Motor neuron (in vitro differentiated cells): ENCODE measurements around the gene GJB4. TPM values are rescaled to one million over a fixed set of nuclear protein-coding genes. Genes with fewer than 3 reads are reported as not detected.

Source experiments
- ATAC-seq, 8 experiments: fragments of 200-7000 bp; cut with Tn5 transposase; replicated peaks in 6 of 8; 2 replicates each; pipeline ENCODE4 v1.8.0; 2021; ENCODE audit warnings: mild to moderate bottlenecking in 8 of 8, moderate library complexity in 8 of 8
- H3K27ac ChIP-seq, 2 donors: fragments of 250-450 bp; sonication (Bioruptor Pico); 2 replicates each; pipeline ENCODE4 v1.9.0; 2021; ENCODE audit warnings: antibody characterized with exemption in 2 of 2, mild to moderate bottlenecking in 2 of 2, moderate library complexity in 1 of 2
- H3K4me1 ChIP-seq, 2 donors: fragments of 250-450 bp; sonication (Bioruptor Pico); replicated peaks in 1 of 2; 2 replicates each; pipeline ENCODE4 v1.6.1; 2021; ENCODE audit warnings: antibody characterized with exemption in 2 of 2, mild to moderate bottlenecking in 2 of 2, moderate library complexity in 1 of 2
- H3K4me3 ChIP-seq, 5 donors: fragments of 250-450 bp; sonication (Bioruptor Pico); 2 replicates each; pipeline ENCODE4 v1.9.0; 2021; ENCODE audit warnings: antibody characterized with exemption in 5 of 5, mild to moderate bottlenecking in 5 of 5, moderate library complexity in 4 of 5
- WGBS, 10 experiments: fragments of 450-650 bp; shearing (Covaris generic); methylation state at CpG; one replicate each; pipeline ENCODE4 v1.0.0; 2022; 5-methylcytosine and 5-hydroxymethylcytosine counted together
- in situ Hi-C, 9 experiments: fragments of 400-800 bp; cut with MboI; loops; one replicate each; pipeline ENCODE4 v1.15.0; 2021; ENCODE audit warnings: low sequenced_read_pairs in 9 of 9, low pct_unique_long_range_greater_than_20kb in 2 of 9; ENCODE audit not compliant: unreplicated experiment in 9 of 9
- total RNA-seq, 8 experiments: library from RNA; unstranded; fragments of 300-600 nt; gene quantifications; 2 replicates each; pipeline versions ENCODE4 v1.2.3 to v1.2.4, GENCODE V29; 2022

Gene GJB4
- total RNA-seq, 8 experiments from 2014 or later = 0.32 to 2.4 (median 0.38) TPM; not detected in 3

- no peak for ATAC-seq
- in situ Hi-C loops = no loop called here
- 0 to 80% (median 20%) methylated on average over 1 to 5 of the region's 18 CpGs; no CpG with 5 or more reads in 5 of the 10 experiments for WGBS, 10 experiments
- H3K4me1 ChIP-seq = peaks cover 0 to 2% of the 10 kb centered on the region in 2 donors
- H3K27ac ChIP-seq = no peak overlapping the region
- no peak overlapping the region for H3K4me3 ChIP-seq
Measured at GRCh38 chr1:34781844-34782391, 22.4 kb downstream of the GJB4 start.

DNA sequence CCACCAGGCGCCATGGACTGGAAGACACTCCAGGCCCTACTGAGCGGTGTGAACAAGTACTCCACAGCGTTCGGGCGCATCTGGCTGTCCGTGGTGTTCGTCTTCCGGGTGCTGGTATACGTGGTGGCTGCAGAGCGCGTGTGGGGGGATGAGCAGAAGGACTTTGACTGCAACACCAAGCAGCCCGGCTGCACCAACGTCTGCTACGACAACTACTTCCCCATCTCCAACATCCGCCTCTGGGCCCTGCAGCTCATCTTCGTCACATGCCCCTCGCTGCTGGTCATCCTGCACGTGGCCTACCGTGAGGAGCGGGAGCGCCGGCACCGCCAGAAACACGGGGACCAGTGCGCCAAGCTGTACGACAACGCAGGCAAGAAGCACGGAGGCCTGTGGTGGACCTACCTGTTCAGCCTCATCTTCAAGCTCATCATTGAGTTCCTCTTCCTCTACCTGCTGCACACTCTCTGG is 25.2 kb downstream of the GJB4 start:
- in situ Hi-C loops = no loop called here
- no peak overlapping the region for H3K27ac ChIP-seq
- no peak for ATAC-seq

GRCh38 chr1:34785231-34785874 is 25.8 kb downstream of the GJB4 start:
- 33 to 82% (median 70%) methylated on average over 2 to 14 of the region's 22 CpGs; no CpG with 5 or more reads in 4 of the 10 experiments for WGBS, 10 experiments
- H3K27ac ChIP-seq = no peak overlapping the region
- peaks cover 0 to 2% of the 10 kb centered on the region in 2 donors for H3K4me1 ChIP-seq
- in situ Hi-C loops = no loop called here
- H3K4me3 ChIP-seq = no peak overlapping the region
- ATAC-seq = no peak

More for the DNA sequence above, 25.2 kb downstream of the GJB4 start:
- Histone ChIP-seq H3K4me3 (no peak overlapping the region), H3K4me1 (peaks cover 0 to 2% of the 10 kb centered on the region in 2 donors)
- 60 to 100% (median 83%) methylated on average over 1 to 14 of the region's 28 CpGs; no CpG with 5 or more reads in 4 of the 10 experiments for WGBS, 10 experiments

DNA sequence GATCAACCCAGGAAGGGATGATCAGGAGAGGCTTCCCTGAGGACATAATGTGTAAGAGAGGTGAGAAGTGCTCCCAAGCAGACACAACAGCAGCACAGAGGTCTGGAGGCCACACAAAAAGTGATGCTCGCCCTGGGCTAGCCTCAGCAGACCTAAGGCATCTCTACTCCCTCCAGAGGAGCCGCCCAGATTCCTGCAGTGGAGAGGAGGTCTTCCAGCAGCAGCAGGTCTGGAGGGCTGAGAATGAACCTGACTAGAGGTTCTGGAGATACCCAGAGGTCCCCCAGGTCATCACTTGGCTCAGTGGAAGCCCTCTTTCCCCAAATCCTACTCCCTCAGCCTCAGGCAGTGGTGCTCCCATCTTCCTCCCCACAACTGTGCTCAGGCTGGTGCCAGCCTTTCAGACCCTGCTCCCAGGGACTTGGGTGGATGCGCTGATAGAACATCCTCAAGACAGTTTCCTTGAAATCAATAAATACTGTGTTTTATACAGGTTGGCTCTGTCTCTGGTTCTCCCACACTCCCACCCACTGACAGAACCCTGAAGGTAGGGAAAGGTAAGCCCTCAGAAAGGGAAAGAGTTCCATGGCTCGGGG is 26.4 kb downstream of the GJB4 start:
- no peak for ATAC-seq
- 0 to 63% (median 57%) methylated on average over 1 to 2 of the region's 4 CpGs; no CpG with 5 or more reads in 7 of the 10 experiments for WGBS, 10 experiments
- in situ Hi-C loops = no loop called here
- Histone ChIP-seq H3K27ac (no peak overlapping the region), H3K4me3 (no peak overlapping the region), H3K4me1 (peaks cover 0 to 2% of the 10 kb centered on the region in 2 donors)

GRCh38 chr1:34786521-34787325 is 27.2 kb downstream of the GJB4 start:
- Histone ChIP-seq H3K4me1 (peaks cover 0 to 2% of the 10 kb centered on the region in 2 donors), H3K4me3 (no peak overlapping the region), H3K27ac (no peak overlapping the region)
- 27 to 80% (median 38%) methylated on average over 1 to 14 of the region's 14 CpGs; no CpG with 5 or more reads in 3 of the 10 experiments for WGBS, 10 experiments
- in situ Hi-C loops = no loop called here
- ATAC-seq = peak; percentile 45 to 91 (median 86)

DNA sequence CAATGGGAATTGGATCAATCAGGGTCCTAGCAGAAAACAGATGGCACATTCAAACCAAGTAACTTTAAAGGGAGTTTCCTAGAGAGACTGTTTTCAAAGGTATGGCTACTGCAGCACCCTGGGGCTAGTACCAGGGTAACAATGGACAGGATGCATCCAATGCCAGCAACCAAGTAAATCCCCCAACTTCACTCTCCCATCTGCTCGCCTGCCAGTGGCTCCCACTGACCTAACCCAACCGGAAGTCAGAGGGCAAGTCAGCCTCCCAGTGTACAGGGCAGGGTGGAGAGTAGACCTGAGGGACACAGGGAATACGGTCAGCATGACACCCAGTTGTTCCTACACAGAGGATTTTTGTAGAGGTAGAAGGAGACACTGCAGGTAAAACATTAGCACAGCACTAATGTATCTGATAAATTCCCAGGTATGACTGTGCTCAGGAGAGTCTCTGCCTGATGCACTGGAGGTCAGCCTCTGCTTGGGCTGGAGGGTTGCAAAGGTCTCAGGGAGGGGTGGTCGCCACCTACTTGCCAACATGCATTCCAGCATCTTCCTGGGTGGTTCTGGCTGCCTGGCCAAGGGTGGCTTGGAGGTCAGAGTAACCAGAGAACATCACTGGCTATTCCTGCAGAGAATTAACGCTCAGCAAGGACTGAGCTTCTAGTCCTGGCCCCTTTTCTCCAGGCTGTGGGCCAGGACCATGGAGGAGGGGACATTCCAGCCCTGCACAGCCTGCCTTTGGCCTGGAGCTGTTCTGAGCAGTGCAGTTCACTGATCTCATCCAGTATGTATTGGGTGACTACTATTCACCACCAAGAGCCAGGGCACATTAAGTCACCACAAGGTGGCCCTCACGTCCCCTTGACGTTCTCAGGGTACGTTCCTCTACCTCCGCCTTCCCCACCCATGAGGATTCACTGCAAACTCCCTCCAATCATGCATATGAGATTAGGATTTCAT is 28.2 kb downstream of the GJB4 start:
- H3K4me1 ChIP-seq = peaks cover 0 to 2% of the 10 kb centered on the region in 2 donors
- H3K4me3 ChIP-seq = no peak overlapping the region
- in situ Hi-C loops = no loop called here
- H3K27ac ChIP-seq = no peak overlapping the region
- ATAC-seq = peak in 3 of 8 experiments; percentile 7 to 31 (median 7)
- WGBS, 10 experiments = 25 to 76% (median 58%) methylated on average over 2 to 8 of the region's 9 CpGs; no CpG with 5 or more reads in 4 of the 10 experiments

DNA sequence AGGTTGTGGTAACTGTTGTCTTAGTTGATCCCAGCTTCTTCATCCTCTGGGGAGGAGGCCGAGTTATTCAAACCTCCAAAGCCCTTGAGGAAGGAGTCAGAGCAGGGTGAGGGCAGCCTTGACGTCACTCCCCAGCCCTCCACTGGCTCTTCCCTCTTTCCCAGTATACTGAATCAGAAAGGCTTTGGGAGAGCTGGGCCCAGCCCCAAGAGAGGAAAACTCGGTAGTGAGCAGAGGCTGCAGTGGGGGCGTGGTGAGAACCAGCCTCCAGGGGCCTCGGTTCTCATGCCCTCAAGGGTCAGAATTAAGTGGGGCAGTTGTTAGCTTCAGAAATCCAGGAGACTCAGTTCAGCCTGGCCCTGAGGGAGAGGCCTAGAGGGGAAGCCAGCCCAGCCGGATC is 31.4 kb downstream of the GJB4 start:
- no peak for ATAC-seq
- peaks cover 0 to 2% of the 10 kb centered on the region in 2 donors for H3K4me1 ChIP-seq
- WGBS, 10 experiments = 60 to 100% (median 78%) methylated on average over 1 to 5 of the region's 6 CpGs; no CpG with 5 or more reads in 3 of the 10 experiments
- no peak overlapping the region for H3K27ac ChIP-seq
- in situ Hi-C loops = no loop called here
- H3K4me3 ChIP-seq = no peak overlapping the region

- ATAC-seq = peak in 1 of 8 experiments; percentile 7
- H3K27ac ChIP-seq = no peak overlapping the region
- 64 to 100% (median 70%) methylated on average over 1 to 2 of the region's 10 CpGs; no CpG with 5 or more reads in 7 of the 10 experiments for WGBS, 10 experiments
Measured at GRCh38 chr1:34792424-34792823, 32.9 kb downstream of the GJB4 start.

DNA sequence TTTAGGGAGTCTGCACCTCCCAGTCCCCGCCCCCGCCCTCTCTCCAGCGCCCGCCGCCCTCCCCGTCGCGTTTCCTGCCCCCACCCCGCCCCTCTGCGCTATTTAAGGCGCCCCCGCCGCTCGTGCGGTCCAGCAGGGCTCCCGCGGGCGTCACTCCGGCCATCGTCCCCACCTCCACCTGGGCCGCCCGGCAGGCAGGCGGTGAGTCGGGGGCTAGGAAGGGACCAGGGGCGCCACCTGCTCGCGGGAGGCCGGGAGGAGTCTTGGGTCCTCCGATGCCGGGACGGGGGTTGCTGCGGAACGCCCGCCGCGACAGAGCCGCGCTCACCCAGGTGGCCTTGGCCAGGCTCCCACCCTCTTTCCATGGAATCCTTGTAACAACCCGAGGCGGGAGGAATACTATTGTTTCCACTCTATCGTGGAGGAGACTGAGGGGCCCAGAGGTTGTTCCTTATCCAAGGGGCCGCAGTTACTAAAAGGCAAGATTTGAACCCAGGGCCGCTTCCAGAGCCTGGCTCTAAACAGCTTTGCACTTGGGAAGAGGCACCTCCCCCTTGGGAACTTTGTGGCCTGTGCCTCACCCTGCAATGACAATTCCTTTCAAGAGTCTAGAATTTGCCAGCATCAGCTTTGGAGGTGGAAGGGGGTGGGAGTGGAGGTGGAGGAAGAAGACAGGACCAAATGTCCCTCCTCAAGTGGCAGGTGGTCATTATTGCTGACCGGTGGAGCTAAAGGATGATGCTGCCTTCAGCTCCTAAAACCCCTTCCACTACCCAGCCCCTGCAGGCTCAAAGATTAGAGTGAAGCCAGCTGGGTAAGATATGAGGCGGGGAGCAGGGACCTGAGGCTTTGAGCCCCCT is 33.6 kb downstream of the GJB4 start, which contains the start of gene GJA4:
Gene GJA4, plus strand, starts transcription at position 132 of the 860 bp plus-strand sequence. CDS start 1,215 bp downstream, outside the sequence.
- peak in 1 of 8 experiments; percentile 7 for ATAC-seq
- Histone ChIP-seq H3K27ac (no peak within 1 kb of the TSS), H3K4me3 (no peak within 1 kb of the TSS), H3K4me1 (peaks cover 10% of the 10 kb centered on the region in 2 donors)
- WGBS, 10 experiments = 16 to 65% (median 38%) methylated on average over 2 to 15 of the region's 45 CpGs; no CpG with 5 or more reads in 3 of the 10 experiments
- in situ Hi-C loops = no loop called here

More at GRCh38 chr1:34792424-34792823, 32.9 kb downstream of the GJB4 start:
- H3K4me3 ChIP-seq = no peak overlapping the region
- in situ Hi-C loops = no loop called here
- peaks cover 10% of the 10 kb centered on the region in 2 donors for H3K4me1 ChIP-seq

GRCh38 chr1:34794001-34794789 is 34.7 kb downstream of the GJB4 start:
- H3K4me3 ChIP-seq = no peak overlapping the region
- peak in 1 of 8 experiments; percentile 24 for ATAC-seq
- peaks cover 10 to 17% of the 10 kb centered on the region in 2 donors for H3K4me1 ChIP-seq
- WGBS, 10 experiments = 89 to 100% (median 90%) methylated on average over 2 to 28 of the region's 40 CpGs; no CpG with 5 or more reads in 5 of the 10 experiments
- in situ Hi-C loops = no loop called here
- H3K27ac ChIP-seq = no peak overlapping the region
